AML-193 (cell line): Measurements from ENCODE around the gene TAF9.
"Not testable (repeated sequence)": the region's sequence is repeated elsewhere in the genome, so short reads cannot be mapped to it uniquely, and the experiment has no call there.

Experiments
- DNase-seq, 2 experiments: peaks; one replicate each; lab custom pipeline; 2025; lab: John Stamatoyannopoulos, UW

Gene TAF9

DNA sequence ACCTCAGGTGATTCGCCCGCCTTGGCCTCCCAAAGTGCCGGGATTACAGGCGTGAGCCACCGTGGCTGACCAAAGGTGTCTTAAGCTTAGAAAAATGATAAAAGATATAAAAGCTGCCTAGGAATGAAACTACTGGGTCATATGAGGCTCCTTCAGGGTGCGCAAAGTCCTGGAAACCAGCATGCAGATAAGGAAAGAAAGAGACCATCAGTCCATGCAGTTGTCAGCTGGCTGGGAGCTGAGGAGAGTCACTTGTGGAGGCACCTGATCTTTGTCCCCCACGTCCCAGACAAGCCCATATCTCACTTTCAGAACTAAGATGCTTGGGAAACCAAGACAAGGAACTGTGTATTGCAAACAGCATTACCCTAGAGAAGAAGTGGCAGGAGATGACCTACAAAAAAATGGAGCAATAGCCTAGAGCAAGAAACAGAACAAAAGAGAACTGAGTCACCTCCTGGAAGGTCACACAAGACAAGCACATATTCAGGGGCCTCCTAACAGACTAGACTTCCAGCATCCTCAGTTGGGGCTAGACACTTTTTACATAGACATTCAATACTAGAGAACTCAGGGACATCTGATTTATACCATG, 33.9 kb downstream of the TAF9 start:
- peak; percentile 60 to 62 for DNase-seq

DNA sequence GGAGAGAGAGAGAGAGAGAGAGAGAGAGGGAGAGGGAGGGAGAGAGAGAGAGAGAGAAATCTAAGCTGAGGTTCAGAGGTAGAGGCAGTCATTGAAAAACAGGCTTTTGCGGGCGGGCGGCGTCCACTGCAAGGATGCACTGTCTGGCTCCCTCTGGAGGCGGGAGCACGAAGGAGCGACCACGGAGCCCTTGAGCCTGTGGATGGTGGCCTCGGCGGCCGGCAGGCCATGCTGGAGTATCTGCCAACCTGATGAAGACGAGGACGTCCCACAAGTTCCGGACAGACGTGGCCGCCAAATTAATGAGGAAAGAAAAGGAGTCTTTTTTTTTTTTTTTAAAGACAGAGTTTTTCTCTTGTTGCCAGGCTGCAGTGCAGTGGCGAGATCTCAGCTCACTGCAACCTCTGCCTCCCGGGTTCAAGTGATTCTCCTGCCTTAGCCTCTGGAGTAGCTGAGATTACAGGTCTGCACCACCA, 34.5 kb downstream of the TAF9 start:
- peak; percentile 77 to 85 for DNase-seq

DNA sequence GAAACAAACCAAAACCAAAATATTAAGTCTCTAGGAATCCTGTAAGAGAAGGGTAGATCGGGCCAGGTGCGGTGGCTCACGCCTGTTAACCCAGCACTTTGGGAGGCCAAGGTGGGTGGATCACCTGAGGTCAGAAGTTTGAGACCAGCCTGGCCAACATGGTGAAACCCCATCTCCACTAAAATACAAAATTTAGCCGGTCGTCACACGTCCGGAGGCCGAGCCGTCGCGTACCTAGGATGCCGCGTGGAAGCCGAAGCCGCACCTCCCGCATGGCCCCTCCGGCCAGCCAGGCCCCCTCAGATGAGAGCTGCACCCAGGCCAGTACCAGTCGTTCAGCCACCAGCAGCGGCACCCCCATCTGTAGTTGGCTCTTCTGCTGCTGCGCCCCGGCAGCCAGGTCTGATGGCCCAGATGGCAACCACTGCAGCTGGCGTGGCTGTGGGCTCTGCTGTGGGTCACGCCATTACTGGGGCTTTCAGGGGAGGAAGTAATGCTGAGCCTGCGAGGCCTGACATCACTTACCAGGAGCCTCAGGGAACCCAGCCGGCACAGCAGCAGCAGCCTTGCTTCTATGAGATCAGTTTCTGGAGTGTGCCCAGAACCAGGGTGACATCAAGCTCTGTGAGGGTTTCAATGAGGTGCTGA, 35.5 kb downstream of the TAF9 start:
- DNase-seq, result not testable (repeated sequence)

DNA sequence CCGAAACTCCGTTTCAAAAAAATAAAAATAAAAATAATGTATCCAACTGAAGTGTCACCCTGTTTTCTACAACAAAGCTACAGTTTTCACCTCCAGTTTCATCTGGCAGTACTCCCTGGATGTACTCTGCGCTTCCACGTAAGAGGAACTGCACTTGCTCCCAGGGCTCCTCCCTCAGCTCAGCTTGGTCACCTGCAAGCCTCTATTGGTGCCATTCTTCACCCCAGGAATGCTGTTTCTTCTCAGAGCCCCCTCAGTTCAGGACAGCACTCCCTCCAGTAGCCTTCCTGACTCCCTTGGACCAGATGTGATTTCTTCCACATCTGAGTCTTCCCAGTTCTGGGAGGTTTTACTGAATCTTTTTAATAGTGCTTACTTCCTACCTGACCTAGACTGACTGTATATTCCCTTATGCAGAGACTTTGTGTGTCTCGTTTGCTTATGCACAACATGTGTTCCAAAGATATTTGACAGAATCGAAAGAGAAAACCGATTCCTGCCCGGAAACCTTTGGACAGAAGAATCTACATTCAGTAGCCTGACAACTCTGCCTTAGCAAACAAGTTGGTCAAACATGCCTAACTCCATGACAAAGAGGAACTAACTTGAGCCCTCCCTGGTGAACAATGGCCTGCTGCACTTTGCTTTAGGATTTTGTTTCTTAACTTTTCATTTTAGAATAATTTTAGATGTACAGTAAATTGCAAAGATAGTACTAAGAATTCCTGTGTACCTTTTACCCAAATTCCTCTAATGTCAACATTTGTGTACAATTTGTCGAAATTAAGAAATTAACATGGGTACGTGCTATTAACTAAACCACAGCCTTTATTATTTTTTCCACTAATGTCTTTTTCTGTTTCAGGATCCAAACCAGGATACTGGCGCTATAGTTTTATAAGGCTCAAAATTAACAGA, 37.5 kb downstream of the TAF9 start:
- peak; percentile 40 to 56 for DNase-seq

DNA sequence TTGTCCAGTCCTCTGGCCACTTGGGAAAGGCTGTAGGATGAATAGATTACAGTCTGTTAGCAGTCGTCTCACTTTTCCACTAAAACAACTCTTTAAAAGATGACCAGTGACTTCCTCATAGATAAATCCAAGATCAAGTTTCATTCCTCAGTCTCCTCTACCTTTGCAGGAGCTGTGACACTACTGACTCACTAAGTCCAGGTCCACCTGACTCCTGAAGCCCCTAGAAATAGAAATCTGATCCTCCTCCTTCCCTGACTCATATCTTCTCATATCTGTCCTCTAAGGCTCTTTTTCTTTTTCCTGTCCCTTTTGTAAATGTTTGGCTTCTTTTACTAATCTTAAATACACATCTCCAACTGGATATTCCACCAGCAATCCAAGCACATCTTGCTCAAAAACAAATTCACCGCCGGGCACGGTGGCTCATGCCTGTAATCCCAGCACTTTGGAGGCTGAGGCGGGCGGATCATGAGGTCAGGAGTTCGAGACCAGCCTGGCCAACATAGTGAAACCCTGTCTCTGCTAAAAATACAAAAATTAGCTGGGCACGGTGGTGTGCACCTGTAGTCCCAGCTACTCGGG, 39.3 kb downstream of the TAF9 start:
- no peak for DNase-seq

DNA sequence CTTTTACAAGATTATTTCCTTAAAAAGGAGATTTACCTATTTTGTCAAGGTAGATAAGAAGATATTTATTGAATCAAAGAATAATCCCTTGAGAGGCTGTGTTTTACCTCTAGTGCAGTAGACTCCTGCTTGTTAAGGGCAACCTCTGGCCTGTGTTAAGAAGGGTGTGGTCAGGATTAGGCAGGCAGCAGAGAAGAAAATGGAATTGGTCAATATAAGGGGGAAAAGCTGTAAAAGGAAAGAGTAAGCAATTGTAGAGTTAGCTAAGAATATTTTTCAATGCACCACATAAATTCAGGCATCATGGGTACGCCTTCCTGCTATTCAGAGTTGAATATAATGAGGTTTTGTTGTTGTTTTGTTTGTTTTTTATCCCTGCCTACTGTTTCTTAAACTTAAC, 43.0 kb downstream of the TAF9 start:
- DNase-seq, result no peak

DNA sequence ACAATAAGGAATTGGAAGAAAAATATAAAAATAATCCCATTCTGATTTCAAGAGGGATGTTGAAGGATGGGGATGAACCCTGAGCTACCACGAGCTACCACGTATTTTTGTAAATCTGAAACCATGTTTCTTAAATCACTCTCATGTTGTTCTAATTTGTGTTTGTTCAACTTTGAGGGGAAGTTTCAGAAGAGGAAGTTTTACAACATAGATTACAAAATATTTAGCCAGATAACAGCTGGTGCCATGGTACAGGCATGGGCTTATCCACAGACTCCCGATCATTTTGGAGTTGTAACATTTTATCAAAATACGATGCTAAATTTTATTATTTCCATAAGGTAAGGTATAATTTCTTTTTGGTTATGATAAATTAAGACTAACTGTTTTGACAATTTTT, 51.9 kb downstream of the TAF9 start:
- peak; percentile 8 to 51 for DNase-seq

DNA sequence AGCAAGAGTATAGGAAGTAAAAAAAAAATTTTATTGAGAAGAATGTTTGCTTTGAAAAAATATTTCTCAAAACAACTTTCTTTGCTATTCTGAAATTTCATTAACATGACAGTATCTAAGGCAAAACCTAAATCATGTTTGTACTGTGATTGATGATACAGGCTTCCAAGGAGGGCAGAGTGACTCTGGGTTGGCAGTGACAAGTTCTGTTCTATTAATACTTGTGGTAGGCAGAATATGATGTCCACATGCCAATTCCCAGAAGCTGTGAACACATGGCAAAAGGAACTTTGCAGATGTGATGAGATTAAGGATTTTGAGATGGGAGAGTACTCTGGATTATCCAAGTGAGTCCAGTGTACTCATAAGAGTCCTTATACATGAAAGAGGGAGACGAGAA, 53.3 kb downstream of the TAF9 start:
- DNase-seq, result no peak
